Common myeloid progenitor, CD34-positive (primary cell): ENCODE data around the gene MYL3.

Experiments used
- CTCF ChIA-PET: fragments of 350-600 bp; sonication (Branson Sonifier 250); formaldehyde crosslinking; loops from one replicate; lab custom pipeline; 2021; ENCODE audit warnings: antibody characterized with exemption; lab: Charles Lee
- POLR2A ChIA-PET: fragments of 350-600 bp; sonication (Branson Sonifier 250); formaldehyde crosslinking; loops from one replicate; lab custom pipeline; 2021; ENCODE audit warnings: antibody characterized with exemption; lab: Charles Lee
- DNase-seq, 3 donors: peaks; one replicate each; pipeline versions ENCODE4 v3.0.0 to v3.0.0-alpha.2; 2013
- H3K27ac ChIP-seq, 2 experiments: 1 replicate in 1 of 2; 2 replicates in 1 of 2; pipeline ENCODE4 v1.7.0; 2013; ENCODE audit warnings: inconsistent platforms in 2 of 2, low read length in 2 of 2, mild to moderate bottlenecking in 2 of 2, low read depth in 1 of 2, moderate library complexity in 1 of 2; ENCODE audit not compliant: severe bottlenecking in 2 of 2, insufficient read depth in 1 of 2, poor library complexity in 1 of 2
- H3K27me3 ChIP-seq, 5 experiments: replicated peaks in 2 of 5; 1 replicate in 3 of 5; 2 replicates in 2 of 5; pipeline versions ENCODE4 v1.6.1 to v1.7.0; 2013; ENCODE audit warnings: low read length in 4 of 5, mild to moderate bottlenecking in 2 of 5, moderate library complexity in 2 of 5, inconsistent platforms in 1 of 5; ENCODE audit not compliant: insufficient read depth in 5 of 5, control insufficient read depth in 4 of 5
- H3K36me3 ChIP-seq, 4 experiments: 1 replicate in 2 of 4; 2 replicates in 2 of 4; pipeline versions ENCODE4 v1.6.1 to v1.7.0; 2013; ENCODE audit warnings: low read length in 3 of 4, control low read depth in 1 of 4, mild to moderate bottlenecking in 1 of 4; ENCODE audit not compliant: control insufficient read depth in 4 of 4, insufficient read depth in 4 of 4
- H3K4me1 ChIP-seq, 4 experiments: 1 replicate in 3 of 4; 2 replicates in 1 of 4; pipeline versions ENCODE4 v1.6.1 to v1.7.1; 2013; ENCODE audit warnings: low read length in 3 of 4, mild to moderate bottlenecking in 3 of 4, control low read depth in 1 of 4, inconsistent platforms in 1 of 4, moderate library complexity in 1 of 4; ENCODE audit not compliant: control insufficient read depth in 4 of 4, insufficient read depth in 4 of 4; ENCODE audit errors: control extremely low read depth in 1 of 4
- H3K4me3 ChIP-seq, 7 experiments: 1 replicate in 4 of 7; 2 replicates in 3 of 7; pipeline versions ENCODE4 v1.5.1 to v1.7.0; 2013; ENCODE audit warnings: mild to moderate bottlenecking in 7 of 7, low read length in 6 of 7, moderate library complexity in 6 of 7, inconsistent platforms in 2 of 7, low read depth in 2 of 7, control low read depth in 1 of 7; ENCODE audit not compliant: insufficient read depth in 4 of 7, control insufficient read depth in 1 of 7; ENCODE audit errors: extremely low read depth in 1 of 7
- H3K9me3 ChIP-seq, 5 experiments: 1 replicate in 4 of 5; 2 replicates in 1 of 5; pipeline versions ENCODE4 v1.6.1 to v1.7.1; 2013; ENCODE audit warnings: low read length in 4 of 5, mild to moderate bottlenecking in 2 of 5, inconsistent platforms in 1 of 5, low read depth in 1 of 5, moderate library complexity in 1 of 5; ENCODE audit not compliant: control insufficient read depth in 4 of 5, insufficient read depth in 2 of 5; ENCODE audit errors: control extremely low read depth in 1 of 5
- WGBS: methylation state at CpG from one replicate; pipeline ENCODE4 v1.1.5; 2013; ENCODE audit not compliant: insufficient coverage; 5-methylcytosine and 5-hydroxymethylcytosine counted together

MYL3 gene

DNA sequence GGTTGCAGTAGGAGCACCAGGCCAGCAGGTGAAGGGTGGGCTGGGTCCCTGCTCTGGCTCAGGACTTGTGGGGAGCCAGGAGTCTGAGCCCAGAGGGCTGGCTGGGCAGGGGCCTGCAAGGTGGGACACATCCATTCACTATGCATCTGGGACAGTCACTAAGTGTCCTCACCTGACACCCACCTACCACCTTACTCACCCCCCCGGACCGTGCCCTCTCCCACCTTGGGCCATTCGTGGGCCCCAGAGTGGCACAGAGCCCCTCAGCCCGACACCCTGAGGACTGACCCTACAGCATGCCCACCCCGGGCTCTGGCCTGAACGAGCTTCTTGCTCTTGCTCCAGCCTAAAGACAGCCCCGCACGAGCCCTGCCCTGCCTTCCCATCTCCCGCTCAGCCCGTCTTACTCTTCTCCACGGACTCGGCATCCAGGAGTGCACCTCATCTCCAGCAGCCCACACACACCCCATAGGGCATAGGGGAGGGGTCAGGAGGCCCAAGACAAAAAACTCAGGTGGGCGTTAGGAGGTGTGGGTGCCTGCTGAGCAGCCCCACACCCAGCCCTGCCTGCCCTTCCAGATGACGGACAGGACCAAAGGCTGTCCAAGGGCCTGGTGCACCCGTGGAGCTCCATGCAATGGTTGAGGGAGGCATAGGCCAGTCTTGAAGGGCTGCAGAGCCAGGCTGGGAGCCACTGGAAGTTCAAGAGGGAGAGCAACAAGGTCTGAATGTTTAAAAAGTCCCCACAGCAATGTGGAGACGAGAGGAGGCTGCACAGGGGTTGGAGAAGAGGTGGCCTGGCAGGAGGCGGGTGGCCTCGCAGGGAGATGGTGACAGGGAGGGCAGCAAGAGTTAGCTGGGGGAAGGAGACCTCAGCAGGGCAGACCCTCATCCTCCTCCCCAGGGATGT, 41.3 kb upstream of the MYL3 start:
- Histone ChIP-seq H3K4me3 (no peak overlapping the region), H3K4me1 (peaks cover 0 to 6% (median 4%) of the 10 kb centered on the region in 4 experiments), H3K9me3 (no peaks in the 10 kb centered on the region), H3K27ac (no peak overlapping the region), H3K27me3 (no peaks in the 10 kb centered on the region), H3K36me3 (no peaks in the 10 kb centered on the region)
- no peak for DNase-seq
- POLR2A ChIA-PET, result no interaction called here
- 97% methylated on average over 15 of the region's 18 CpGs for WGBS
- CTCF ChIA-PET, result interaction anchor here (1.9 kb wide), 1 partner anchor 9 kb away, joined by 7 read pairs; no protein-coding TSS in a partner anchor

DNA sequence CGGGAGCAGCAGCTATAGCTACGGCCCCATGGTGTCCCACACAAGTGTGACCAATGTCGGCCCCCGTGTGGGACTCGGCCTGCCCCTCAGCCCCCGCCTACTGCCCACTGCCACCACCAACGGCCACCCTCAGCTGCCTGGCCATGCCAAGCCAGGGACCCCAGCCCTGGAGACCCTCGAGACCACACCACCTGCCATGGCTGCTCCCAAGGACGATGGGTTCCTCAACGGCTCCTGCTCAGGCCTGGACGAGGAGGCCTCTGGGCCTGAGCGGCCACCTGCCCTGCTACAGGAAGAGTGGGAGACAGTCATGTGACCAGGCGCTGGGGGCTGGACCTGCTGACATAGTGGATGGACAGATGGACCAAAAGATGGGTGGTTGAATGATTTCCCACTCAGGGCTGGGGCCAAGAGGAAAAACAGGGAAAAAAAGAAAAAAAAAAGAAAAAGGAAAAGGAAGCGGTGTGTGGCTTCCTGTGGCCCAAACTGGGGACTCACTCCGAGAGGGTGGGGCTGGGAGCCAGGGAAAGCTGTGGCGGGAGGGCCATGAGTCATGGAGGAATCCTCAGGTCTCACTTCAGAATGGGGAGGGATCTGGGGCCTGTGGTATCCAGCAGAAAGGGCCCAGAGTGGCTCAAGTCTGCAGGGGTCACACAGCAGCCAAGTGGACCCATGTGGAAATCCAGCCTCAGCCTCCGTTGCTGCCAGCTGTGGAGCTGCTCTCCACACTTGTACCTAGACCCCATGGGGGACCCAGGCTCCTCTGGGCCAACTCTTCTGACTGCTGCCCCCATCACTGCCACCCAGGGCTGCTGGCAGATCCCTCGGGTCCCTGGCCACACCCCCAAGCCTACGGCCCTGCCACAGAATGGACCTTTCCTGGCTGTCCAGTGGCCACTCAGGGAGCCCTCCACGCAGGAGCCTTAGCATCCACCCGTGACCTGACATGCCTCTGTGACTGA, 40.4 kb upstream of the MYL3 start:
- WGBS, result 67% methylated on average over 19 of the region's 21 CpGs

DNA sequence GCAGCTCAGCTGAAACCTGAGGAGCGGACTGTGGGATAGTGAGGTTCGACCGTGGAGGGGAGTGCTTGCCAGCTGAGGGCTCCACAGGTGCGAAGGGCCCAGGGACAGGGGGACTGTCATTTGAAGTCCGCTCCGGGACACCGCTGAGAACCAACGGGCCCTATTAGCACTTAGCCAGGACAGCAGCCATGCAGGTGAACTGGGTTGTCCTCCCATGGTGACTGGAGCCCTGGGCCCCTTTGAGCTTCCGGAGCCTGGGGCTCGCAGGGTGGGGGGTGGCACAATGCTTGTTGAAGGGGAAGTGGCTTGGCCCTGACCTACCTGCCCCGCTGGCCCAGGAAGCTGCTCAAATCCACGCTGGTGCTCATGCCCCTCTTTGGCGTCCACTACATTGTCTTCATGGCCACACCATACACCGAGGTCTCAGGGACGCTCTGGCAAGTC, 39.0 kb upstream of the MYL3 start:
- POLR2A ChIA-PET, result no interaction called here
- Histone ChIP-seq H3K4me1 (peaks cover 0 to 15% (median 7%) of the 10 kb centered on the region in 4 experiments), H3K27me3 (peaks cover 0 to 19% (median 6%) of the 10 kb centered on the region in 5 experiments), H3K9me3 (no peaks in the 10 kb centered on the region), H3K36me3 (no peaks in the 10 kb centered on the region), H3K27ac (no peak overlapping the region), H3K4me3 (no peak overlapping the region)
- CTCF ChIA-PET, result interaction anchor here (1.4 to 1.9 kb wide), 3 partner anchors 12 to 36 kb away, joined by 4 to 14 read pairs (median 7); no protein-coding TSS in a partner anchor
- 95% methylated on average over 14 of the region's 15 CpGs for WGBS
- DNase-seq, result no peak

More for the DNA sequence above, 40.4 kb upstream of the MYL3 start:
- H3K27me3 ChIP-seq, result peaks cover 0 to 8% (median 0%) of the 10 kb centered on the region in 5 experiments
- H3K36me3 ChIP-seq, result no peaks in the 10 kb centered on the region
- H3K27ac ChIP-seq, result no peak overlapping the region
- H3K4me1 ChIP-seq, result peaks cover 0 to 9% (median 4%) of the 10 kb centered on the region in 4 experiments
- H3K4me3 ChIP-seq, result no peak overlapping the region
- POLR2A ChIA-PET, result no interaction called here
- CTCF ChIA-PET, result interaction anchor here (1.0 to 1.9 kb wide), 2 partner anchors 9 to 53 kb away, joined by 3 to 7 read pairs; no protein-coding TSS in a partner anchor
- DNase-seq, result peak in 2 of 3 donors; percentile 33 to 42
- no peaks in the 10 kb centered on the region for H3K9me3 ChIP-seq

DNA sequence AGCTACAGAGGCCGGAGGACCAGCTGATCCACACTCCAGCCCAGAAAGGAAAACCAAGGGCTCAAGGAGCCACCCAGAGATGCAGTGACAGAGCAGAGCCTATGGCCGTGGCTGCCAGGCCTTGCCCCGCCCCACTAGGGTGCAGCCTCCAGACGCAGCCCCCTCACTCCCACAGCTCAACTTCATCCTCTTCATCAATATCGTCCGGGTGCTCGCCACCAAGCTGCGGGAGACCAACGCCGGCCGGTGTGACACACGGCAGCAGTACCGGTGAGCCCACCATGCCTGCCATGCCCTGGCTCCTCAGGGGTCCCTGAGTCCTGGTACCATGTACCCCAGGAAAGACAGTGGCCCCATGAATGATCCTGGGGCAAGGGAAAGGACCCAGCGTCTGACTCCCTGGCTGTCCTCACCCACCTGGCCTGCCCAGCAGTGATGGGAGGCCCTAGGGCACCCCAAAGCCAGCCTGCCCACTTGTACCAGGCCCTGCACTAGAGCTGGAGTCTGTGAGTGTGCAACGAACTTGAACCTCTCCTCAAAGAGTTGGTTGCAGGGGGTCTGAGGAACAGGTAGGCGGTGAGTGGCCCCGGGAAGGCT, 38.4 kb upstream of the MYL3 start:
- CTCF ChIA-PET, result interaction anchor here (0.7 to 1.9 kb wide), 6 partner anchors 12 to 199 kb away, joined by 3 to 14 read pairs (median 4); no protein-coding TSS in a partner anchor
- Histone ChIP-seq H3K27me3 (peaks cover 0 to 19% (median 6%) of the 10 kb centered on the region in 5 experiments), H3K27ac (no peak overlapping the region)

DNA sequence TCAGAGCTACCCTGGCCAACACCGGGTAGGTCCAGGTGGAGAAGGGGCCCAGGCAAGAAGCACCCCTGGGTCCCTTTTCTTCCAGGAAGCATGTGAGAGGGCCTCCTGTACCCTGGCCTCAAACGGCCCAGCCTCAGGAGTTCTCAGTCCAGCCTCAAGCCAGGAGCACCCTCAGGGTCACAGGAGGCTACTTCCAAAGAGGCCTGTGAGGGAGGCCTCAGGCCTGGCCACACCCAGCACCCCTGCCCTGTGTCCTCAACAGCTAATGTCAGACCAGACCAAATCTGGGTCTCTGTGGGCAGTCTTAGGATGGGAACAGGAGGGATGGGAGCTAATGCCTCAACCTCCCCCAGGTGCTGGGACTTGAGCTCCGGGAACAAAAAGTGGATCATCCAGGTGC, 37.8 kb upstream of the MYL3 start:
- CTCF ChIA-PET, result interaction anchor here (0.7 to 9.0 kb wide), 6 partner anchors 11 to 198 kb away, joined by 3 to 62 read pairs (median 6); no protein-coding TSS in a partner anchor
- 85% methylated on average over 2 of the region's 3 CpGs for WGBS

More for the DNA sequence above, 38.4 kb upstream of the MYL3 start:
- 96% methylated on average over 14 of the region's 17 CpGs for WGBS
- peaks cover 0 to 15% (median 7%) of the 10 kb centered on the region in 4 experiments for H3K4me1 ChIP-seq
- POLR2A ChIA-PET, result no interaction called here
- DNase-seq, result no peak
- H3K36me3 ChIP-seq, result no peaks in the 10 kb centered on the region
- H3K9me3 ChIP-seq, result no peaks in the 10 kb centered on the region
- no peak overlapping the region for H3K4me3 ChIP-seq

DNA sequence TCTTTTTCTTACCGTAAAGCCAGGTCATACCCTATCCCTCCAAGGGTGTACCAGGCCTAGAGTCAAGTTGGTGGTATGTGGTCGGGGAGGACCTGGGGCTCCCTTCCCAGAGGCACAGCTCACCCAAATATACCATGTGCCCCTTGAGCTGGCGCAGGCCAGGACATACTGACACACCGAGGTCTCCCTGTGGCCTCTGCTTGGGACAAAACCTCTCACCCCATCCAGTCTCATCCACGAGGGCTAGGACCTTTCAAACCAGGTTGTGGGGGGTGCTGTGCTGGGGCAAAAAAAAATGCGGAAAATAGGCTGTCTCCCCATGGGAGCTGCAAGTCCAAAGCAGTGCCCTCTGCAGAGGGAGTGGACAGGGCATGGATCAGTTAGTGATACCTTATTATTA, 37.1 kb upstream of the MYL3 start:
- Histone ChIP-seq H3K27me3 (peaks cover 0 to 19% (median 6%) of the 10 kb centered on the region in 5 experiments), H3K4me3 (no peak overlapping the region), H3K4me1 (peaks cover 0 to 15% (median 7%) of the 10 kb centered on the region in 4 experiments), H3K36me3 (no peaks in the 10 kb centered on the region), H3K27ac (no peak overlapping the region), H3K9me3 (no peaks in the 10 kb centered on the region)
- DNase-seq, result no peak
- CTCF ChIA-PET, result interaction anchor here (1.4 to 9.0 kb wide), 4 partner anchors 10 to 36 kb away, joined by 3 to 62 read pairs (median 10); no protein-coding TSS in a partner anchor
- WGBS, result 100% methylated on average over 3 of the region's 6 CpGs
- POLR2A ChIA-PET, result no interaction called here

More for the DNA sequence above, 37.8 kb upstream of the MYL3 start:
- Histone ChIP-seq H3K27me3 (peaks cover 0 to 19% (median 6%) of the 10 kb centered on the region in 5 experiments), H3K36me3 (no peaks in the 10 kb centered on the region), H3K4me1 (peaks cover 0 to 15% (median 7%) of the 10 kb centered on the region in 4 experiments), H3K9me3 (no peaks in the 10 kb centered on the region), H3K27ac (no peak overlapping the region), H3K4me3 (no peak overlapping the region)
- no peak for DNase-seq
- POLR2A ChIA-PET, result no interaction called here
